Rectal smooth muscle tissue (tissue), 1 donor: ENCODE results near the gene CELF4.

Experiments
- H3K27ac ChIP-seq: one replicate; pipeline ENCODE4 v1.7.0; 2013; ENCODE audit warnings: low read depth, low read length, inconsistent platforms
- H3K27me3 ChIP-seq: one replicate; pipeline ENCODE4 v1.7.0; 2013; ENCODE audit warnings: low read length; ENCODE audit not compliant: control insufficient read depth, insufficient read depth
- H3K36me3 ChIP-seq: one replicate; pipeline ENCODE4 v1.7.0; 2013; ENCODE audit warnings: low read length; ENCODE audit not compliant: control insufficient read depth, insufficient read depth
- H3K4me1 ChIP-seq: one replicate; pipeline ENCODE4 v1.7.0; 2013; ENCODE audit warnings: low read length; ENCODE audit not compliant: control insufficient read depth, insufficient read depth
- H3K4me3 ChIP-seq: one replicate; pipeline ENCODE4 v1.7.0; 2013; ENCODE audit warnings: low read length
- H3K9ac ChIP-seq: one replicate; pipeline ENCODE4 v1.7.0; 2013; ENCODE audit warnings: low read length

The CELF4 gene

DNA sequence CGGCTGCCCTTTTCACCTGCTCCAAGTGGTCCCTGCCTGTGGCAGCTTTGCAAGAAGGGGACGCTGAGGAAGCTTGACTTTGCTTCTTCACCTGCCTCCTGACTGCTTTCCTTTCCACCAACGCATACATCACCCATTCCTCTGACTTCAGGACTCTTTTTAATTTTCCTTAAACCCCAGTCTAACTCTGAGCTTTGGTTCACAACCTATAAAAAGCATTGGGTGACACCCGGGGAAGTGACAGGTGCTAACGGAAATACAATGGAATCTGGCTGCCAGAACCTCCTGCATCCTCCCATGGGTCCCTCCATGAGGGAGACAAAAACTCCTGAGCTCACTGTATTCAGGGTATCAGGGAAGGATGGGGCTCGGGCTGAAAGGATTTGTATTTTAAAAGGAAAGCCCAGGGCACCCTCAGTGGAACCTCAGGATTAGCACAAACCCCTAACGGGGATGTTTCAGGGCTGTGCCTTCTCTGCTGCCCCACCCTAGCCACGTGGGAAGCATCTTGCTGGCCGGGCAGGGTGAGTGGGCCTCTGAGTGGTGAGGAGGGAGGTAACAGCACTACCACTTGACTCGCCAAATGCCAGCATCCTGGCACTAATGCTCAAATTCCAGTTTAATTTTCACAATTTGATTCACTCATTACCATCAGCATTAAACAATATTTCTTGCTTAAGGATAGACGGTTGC is 284.8 kb downstream of the CELF4 start:
- no peak overlapping the region for H3K27ac ChIP-seq
- no peak overlapping the region for H3K4me3 ChIP-seq
- H3K27me3 ChIP-seq: peaks cover 3% of the 10 kb centered on the region
- no peak overlapping the region for H3K9ac ChIP-seq
- no peaks in the 10 kb centered on the region for H3K36me3 ChIP-seq
- no peaks in the 10 kb centered on the region for H3K4me1 ChIP-seq

- no peak overlapping the region for H3K4me3 ChIP-seq
- no peaks in the 10 kb centered on the region for H3K36me3 ChIP-seq
- no peak overlapping the region for H3K9ac ChIP-seq
- H3K27me3 ChIP-seq: peaks cover 5% of the 10 kb centered on the region
- no peak overlapping the region for H3K27ac ChIP-seq
- no peaks in the 10 kb centered on the region for H3K4me1 ChIP-seq
These were observed 287.8 kb downstream of the CELF4 start for GRCh38 chr18:37277804-37278203.

DNA sequence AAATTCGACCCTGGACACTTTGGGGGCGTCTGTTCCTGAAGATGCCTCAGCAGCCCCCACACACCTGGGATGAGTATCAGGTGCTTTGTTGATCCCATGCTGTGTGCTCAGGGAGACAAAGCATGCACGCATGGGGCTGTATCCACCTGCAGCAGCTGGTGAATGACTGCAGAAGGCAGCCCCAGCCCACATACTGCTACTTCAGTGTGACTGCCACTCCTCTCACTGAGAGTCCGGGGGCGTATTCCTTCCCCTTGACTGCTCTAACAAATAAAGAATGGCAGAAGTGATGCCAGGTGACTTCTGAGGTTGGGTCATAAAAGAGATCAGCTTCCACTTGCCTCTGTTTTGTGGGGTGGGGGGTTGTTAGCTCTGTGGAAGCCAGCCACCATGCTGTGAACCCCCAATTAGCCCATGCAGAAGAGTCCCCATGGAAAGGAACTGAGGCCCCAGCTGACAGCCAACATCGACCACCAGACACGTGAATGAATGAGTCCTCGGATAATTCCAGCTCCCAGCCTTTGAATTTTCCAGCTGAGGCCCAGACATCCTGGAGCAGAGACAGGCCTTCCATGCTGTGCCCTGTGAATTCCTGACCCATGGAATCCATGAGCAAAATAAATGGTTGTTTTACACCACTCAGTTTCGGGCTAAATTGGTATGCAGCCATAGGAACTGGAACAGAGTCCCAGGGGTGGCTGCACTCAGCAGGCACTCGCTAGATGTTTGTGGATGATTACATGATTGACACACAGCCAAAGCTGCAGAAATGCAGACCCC is 289.3 kb downstream of the CELF4 start:
- Histone ChIP-seq H3K36me3 (no peaks in the 10 kb centered on the region), H3K27me3 (peaks cover 5% of the 10 kb centered on the region), H3K27ac (no peak overlapping the region), H3K9ac (no peak overlapping the region), H3K4me1 (no peaks in the 10 kb centered on the region), H3K4me3 (no peak overlapping the region)

DNA sequence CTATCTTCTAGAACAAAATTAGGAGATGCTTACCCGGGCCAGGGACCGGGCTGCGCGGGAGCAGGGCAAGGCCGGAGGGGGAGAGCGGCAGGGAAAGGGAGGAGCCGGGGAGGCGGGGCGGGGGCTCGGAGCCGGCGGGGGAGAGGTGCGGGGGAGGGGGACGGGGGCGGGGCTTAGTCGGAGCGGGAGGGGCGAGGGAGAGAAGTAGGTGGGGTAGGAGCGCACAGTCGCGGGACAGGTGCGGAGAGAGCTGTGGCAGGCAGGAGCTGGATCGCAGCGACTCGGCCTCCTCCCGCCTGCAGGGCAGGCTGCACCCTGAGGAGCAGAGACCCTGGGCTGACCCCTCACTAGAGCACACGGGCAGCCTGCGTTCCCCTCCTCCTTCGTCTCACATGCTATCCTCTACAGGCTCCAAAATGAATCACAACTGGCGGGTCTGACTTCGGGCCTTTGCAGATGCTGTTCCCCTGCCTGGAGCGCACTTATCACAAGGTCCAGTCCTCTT is 290.3 kb downstream of the CELF4 start:
- H3K27ac ChIP-seq: no peak overlapping the region
- no peaks in the 10 kb centered on the region for H3K36me3 ChIP-seq
- no peak overlapping the region for H3K4me3 ChIP-seq
- no peaks in the 10 kb centered on the region for H3K4me1 ChIP-seq
- peaks cover 5% of the 10 kb centered on the region for H3K27me3 ChIP-seq
- no peak overlapping the region for H3K9ac ChIP-seq

GRCh38 chr18:37274309-37275236 is 291.0 kb downstream of the CELF4 start:
- no peaks in the 10 kb centered on the region for H3K4me1 ChIP-seq
- peaks cover 5% of the 10 kb centered on the region for H3K27me3 ChIP-seq
- H3K9ac ChIP-seq: no peak overlapping the region
- H3K27ac ChIP-seq: no peak overlapping the region
- H3K36me3 ChIP-seq: no peaks in the 10 kb centered on the region
- H3K4me3 ChIP-seq: no peak overlapping the region

DNA sequence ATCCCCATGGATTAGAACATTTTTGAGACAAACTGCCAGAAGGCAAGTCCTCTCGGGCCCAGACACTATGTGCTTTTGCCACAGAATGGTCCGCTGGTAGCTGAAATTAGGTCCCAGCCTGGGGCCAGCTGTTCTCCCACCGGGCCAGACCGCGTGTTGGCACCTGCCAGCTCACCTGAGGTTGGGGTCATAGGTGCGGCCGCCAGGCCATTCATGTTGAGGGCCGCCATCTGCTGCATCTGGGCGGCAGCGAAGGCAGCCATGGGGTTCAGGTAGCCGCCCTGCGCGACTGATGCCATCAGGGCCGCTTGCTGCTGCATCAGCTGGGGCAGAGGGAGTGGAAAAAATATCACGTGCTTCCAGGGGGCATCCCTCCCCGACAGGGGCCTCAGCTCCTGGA is 292.8 kb downstream of the CELF4 start:
- Histone ChIP-seq H3K27me3 (peaks cover 5% of the 10 kb centered on the region), H3K4me1 (no peaks in the 10 kb centered on the region), H3K27ac (no peak overlapping the region), H3K9ac (no peak overlapping the region), H3K36me3 (no peaks in the 10 kb centered on the region), H3K4me3 (no peak overlapping the region)

DNA sequence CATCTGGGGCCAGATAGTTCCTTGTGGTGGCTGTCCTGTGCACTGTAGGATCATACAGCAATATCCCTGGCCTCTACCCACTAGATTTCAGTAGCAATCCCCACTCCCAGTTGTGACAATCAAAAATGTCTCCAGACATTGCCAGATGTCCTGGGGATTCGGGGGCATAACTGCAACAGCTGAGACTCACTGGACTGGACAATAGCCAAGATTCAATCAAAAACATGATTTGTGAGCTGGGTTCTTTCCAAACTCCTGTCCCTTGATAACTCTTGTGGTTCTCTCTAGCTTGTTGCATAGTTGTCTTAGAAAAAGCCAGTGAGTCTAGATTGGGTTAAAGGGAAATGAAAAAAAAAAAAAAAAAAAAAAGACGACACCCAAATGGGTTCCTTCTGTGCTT is 293.4 kb downstream of the CELF4 start:
- Histone ChIP-seq H3K9ac (no peak overlapping the region), H3K27me3 (peaks cover 3% of the 10 kb centered on the region), H3K36me3 (no peaks in the 10 kb centered on the region), H3K4me1 (no peaks in the 10 kb centered on the region), H3K4me3 (no peak overlapping the region), H3K27ac (no peak overlapping the region)

- Histone ChIP-seq H3K4me3 (no peak overlapping the region), H3K27ac (no peak overlapping the region), H3K4me1 (no peaks in the 10 kb centered on the region), H3K36me3 (no peaks in the 10 kb centered on the region), H3K9ac (no peak overlapping the region), H3K27me3 (peaks cover 2% of the 10 kb centered on the region)
These were observed 294.9 kb downstream of the CELF4 start for GRCh38 chr18:37270666-37271052.

DNA sequence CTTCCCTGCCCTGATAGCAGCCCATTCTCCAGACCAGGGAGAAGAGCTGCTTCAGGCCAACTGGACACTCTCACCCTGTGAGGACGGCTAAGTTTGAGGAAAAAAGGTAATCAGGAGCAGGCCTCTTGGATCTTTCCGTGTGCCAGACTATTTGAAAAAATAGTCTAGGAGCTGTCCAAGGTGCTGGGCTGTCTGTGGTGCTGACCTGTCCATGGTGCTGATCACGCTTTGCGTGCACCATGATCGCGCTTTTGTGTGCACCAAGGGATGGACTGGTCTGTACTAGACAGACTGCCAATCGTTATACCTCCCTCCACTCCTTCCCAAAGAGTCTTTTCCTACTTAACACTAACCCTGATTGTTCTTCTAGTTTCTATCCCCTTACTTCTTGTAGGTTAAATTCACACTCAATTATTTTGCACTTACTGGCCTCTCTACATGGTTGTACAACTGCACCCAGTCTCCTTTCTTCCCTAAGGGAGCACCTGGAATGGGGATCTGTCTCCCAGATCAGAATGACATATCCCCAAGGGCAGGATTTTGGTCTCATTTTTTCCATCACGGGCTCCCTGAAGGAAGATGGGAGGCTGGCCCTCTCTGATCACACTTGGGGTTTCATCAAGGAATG is 295.4 kb downstream of the CELF4 start:
- H3K4me1 ChIP-seq: no peaks in the 10 kb centered on the region
- no peaks in the 10 kb centered on the region for H3K36me3 ChIP-seq
- peaks cover 2% of the 10 kb centered on the region for H3K27me3 ChIP-seq

DNA sequence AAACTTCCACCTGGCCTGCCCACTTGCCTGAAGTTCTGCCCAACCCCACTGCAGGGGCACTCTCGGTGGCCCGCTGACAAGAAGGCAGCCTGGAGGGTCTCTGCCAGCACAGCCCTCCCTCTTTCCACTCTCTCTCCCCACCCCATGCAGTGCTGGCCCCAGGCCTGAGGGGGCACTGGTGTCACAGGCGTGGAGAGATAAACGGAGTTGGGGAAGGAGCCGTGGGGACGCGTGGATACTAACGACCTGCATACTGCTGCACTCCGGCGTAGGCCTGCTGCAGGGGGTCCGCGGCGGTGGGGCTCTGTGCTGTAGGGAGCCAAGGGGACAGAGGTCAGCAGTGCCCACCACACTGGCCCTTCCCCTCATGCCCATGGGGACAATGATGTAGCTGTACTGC is 299.3 kb downstream of the CELF4 start:
- Histone ChIP-seq H3K9ac (no peak overlapping the region), H3K36me3 (no peaks in the 10 kb centered on the region), H3K4me1 (no peaks in the 10 kb centered on the region), H3K27me3 (peaks cover 8% of the 10 kb centered on the region), H3K4me3 (no peak overlapping the region), H3K27ac (no peak overlapping the region)

More for the DNA sequence above, 295.4 kb downstream of the CELF4 start:
- Histone ChIP-seq H3K9ac (no peak overlapping the region), H3K27ac (no peak overlapping the region), H3K4me3 (no peak overlapping the region)

GRCh38 chr18:37265382-37265781 is 300.2 kb downstream of the CELF4 start:
- no peaks in the 10 kb centered on the region for H3K36me3 ChIP-seq
- H3K4me1 ChIP-seq: no peaks in the 10 kb centered on the region
- H3K27ac ChIP-seq: no peak overlapping the region
- H3K9ac ChIP-seq: no peak overlapping the region
- H3K4me3 ChIP-seq: no peak overlapping the region
- peaks cover 8% of the 10 kb centered on the region for H3K27me3 ChIP-seq

DNA sequence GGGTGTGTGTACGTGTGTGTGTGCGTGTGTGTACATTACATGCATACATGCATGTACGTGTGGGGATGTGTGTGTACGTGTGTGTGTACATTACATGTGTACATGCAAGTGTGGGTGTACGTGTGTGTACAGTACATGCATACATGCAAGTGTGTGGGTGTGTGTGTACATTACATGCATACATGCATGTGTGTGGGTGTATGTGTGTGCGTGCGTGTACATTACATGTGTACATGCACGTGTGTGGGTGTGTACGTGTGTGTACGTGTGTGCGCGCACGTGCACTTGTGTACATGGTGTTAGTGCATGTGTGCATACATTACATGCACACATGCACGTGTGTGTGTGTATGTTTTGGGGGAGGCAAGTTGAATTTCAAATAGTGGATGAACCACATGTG is 300.6 kb downstream of the CELF4 start:
- Histone ChIP-seq H3K4me3 (no peak overlapping the region), H3K36me3 (no peaks in the 10 kb centered on the region), H3K27me3 (peaks cover 8% of the 10 kb centered on the region), H3K27ac (no peak overlapping the region), H3K9ac (no peak overlapping the region), H3K4me1 (no peaks in the 10 kb centered on the region)
